Mesangial cell (primary cell): ENCODE results near the gene SMG9. TPM values are rescaled to one million over a fixed set of nuclear protein-coding genes. Genes with fewer than 3 reads are reported as not detected.

Experiments
- total RNA-seq: library from RNA; depleted of rRNA; stranded (reverse); fragments of >200 nt; gene quantifications from 2 replicates; pipeline ENCODE4 v1.2.3, GENCODE V29; 2015

SMG9 gene
- 15.2 and 17.7 TPM in 2 replicates for total RNA-seq

GRCh38 chr19:43754503-43755255, at the start of gene SMG9:
Gene SMG9, minus strand, starts transcription at chr19:43754962. Its CDS starts 4,221 bp downstream, at chr19:43750741.

DNA sequence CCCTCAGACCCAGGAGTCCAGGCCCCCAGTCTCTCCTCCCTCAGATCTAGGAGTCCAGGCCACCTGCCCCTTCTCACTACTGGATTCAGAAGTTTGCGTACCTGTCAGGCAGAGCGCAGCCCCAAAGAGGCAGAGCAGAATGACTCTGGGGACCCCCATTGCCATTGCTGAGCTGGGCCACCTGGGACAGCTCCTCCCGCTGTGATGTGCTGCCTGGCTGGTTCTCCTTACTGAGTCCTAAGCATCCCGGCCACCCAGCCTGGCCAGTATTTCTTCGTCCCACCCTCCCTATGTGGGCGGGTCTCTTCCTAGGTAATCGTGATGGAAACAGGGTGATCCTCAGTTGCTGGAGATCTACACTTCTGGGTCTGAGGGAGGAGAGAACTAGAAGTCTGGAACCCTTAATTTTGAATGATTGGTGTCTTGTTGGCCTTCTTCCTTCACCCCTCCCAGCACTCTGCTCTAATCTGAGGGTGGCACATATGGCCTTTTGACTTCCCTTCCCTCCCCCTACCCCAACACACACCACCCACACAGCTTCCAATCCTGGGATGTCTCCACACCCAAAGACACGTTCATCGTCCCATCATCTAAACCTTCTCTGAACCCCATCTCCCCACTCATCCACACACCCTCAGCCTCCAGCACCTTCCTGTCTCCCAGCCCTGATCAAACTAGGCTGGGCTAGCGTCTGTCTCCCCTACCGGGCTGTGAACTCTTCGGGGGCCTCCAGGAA, 47.6 kb upstream of the SMG9 start, which contains the start of gene LYPD5:
TSS of gene LYPD5 (minus strand) at position 232 of the 736 bp plus-strand sequence. CDS start at position 165, 67 bp downstream.

GRCh38 chr19:43780706-43781525, 26.2 kb upstream of the SMG9 start, which contains the start of gene KCNN4:
Gene KCNN4, minus strand, starts transcription at chr19:43780973. Its CDS starts 112 bp downstream, at chr19:43780861.

DNA sequence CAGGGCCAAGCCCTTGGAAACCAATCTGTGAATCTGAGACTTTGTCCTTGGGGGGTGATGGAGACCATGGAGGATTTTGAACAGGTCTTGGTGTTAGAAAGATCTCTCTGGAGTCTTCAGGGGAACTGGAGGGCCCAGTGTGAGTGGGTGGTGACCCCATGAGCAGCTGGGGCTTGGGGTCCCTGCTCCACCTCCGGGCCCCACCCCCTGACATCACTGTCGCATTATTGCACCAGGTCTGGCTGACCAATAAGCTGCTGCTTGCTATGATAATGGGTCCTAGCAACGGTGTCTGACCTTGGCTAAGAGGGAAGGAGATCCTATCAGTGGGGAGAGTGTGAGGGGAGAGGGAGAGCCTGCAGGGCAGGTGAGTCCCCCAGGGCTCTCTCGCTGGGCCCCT, 39.0 kb downstream of the SMG9 start, which contains the start of gene IRGC:
TSS of gene IRGC (plus strand) at position 301 of the 400 bp plus-strand sequence. CDS start 2,483 bp downstream, outside the sequence.

Other genes with a start within 250 kb of the SMG9 start
- gene ETHE1, start 227.8 kb downstream of the SMG9 start, total RNA-seq: 61.3 and 106 TPM in 2 replicates
- gene ZNF575, start 221.8 kb downstream of the SMG9 start, total RNA-seq: 0.16 and 0.76 TPM in 2 replicates
- gene XRCC1, start 179.4 kb downstream of the SMG9 start, total RNA-seq: 34.4 and 45.0 TPM in 2 replicates
- 1.3 and 4.6 TPM in 2 replicates for gene PINLYP, start 179.2 kb downstream of the SMG9 start, total RNA-seq
- gene IRGQ, start 158.8 kb downstream of the SMG9 start, total RNA-seq: 19.4 and 26.5 TPM in 2 replicates
- 8.9 and 16.0 TPM in 2 replicates for gene ZNF576, start 158.4 kb downstream of the SMG9 start, total RNA-seq
- 0.16 and 0.25 TPM in 2 replicates for gene SRRM5, start 142.9 kb downstream of the SMG9 start, total RNA-seq
- gene ZNF428, start 135.3 kb downstream of the SMG9 start, total RNA-seq: 45.3 and 73.3 TPM in 2 replicates
- 24.4 and 39.2 TPM in 2 replicates for gene CADM4, start 115.1 kb downstream of the SMG9 start, total RNA-seq
- gene PLAUR, start 84.8 kb downstream of the SMG9 start, total RNA-seq: 40.7 and 139 TPM in 2 replicates
- gene IRGC, start 38.9 kb downstream of the SMG9 start, total RNA-seq: not detected in 2 replicates
- gene KCNN4, start 26.0 kb upstream of the SMG9 start, total RNA-seq: 0.81 and 3.0 TPM in 2 replicates
- 0.13 and 0.33 TPM in 2 replicates for gene LYPD5, start 47.5 kb upstream of the SMG9 start, total RNA-seq
- gene ZNF283, start 72.4 kb upstream of the SMG9 start, total RNA-seq: 2.1 and 3.0 TPM in 2 replicates
- gene ZNF404, start 129.0 kb upstream of the SMG9 start, total RNA-seq: 0.33 and 1.8 TPM in 2 replicates
- gene ZNF45, start 180.3 kb upstream of the SMG9 start, total RNA-seq: 3.3 and 12.8 TPM in 2 replicates
- 2.0 and 2.2 TPM in 2 replicates for gene ZNF221, start 196.3 kb upstream of the SMG9 start, total RNA-seq
- 5.9 and 6.1 TPM in 2 replicates for gene ZNF155, start 229.2 kb upstream of the SMG9 start, total RNA-seq
- gene ZNF230, start 248.0 kb upstream of the SMG9 start, total RNA-seq: 1.4 and 2.4 TPM in 2 replicates